ENCODE results near the gene WDR43. TPM values are rescaled to one million over a fixed set of nuclear protein-coding genes. Genes with fewer than 3 reads are reported as not detected.
A peak's percentile ranks its signal among the peaks of the same experiment; 100 is the strongest.

WDR43 gene
- total and polyA plus RNA-seq, 8 donors, result 30.5 to 46.6 (median 45.0) TPM

GRCh38 chr2:28895189-28895893 lies 874 bp downstream of the WDR43 start:
- intact Hi-C loops (cut with DNase I), result no loop called here
- Histone ChIP-seq H3K4me3 (peak overlapping the region; percentile 90 to 99), H3K4me1 (peaks cover 9 to 44% of the 10 kb centered on the region in 2 donors), H3K9me3 (no peaks in the 10 kb centered on the region), H3K27me3 (no peaks in the 10 kb centered on the region), H3K27ac (peak overlapping the region; percentile 57 to 82), H3K36me3 (no peaks in the 10 kb centered on the region)
- no peak for TF ChIP-seq CTCF (IDR thresholded peaks at IDR 0.05)
- peak; percentile 13 for ATAC-seq
- DNase-seq, result peak in 3 of 4 donors; percentile 14 to 53 (median 17)

GRCh38 chr2:28896906-28897305 lies 2.4 kb downstream of the WDR43 start:
- intact Hi-C loops (cut with DNase I), result no loop called here

GRCh38 chr2:28898048-28898447 lies 3.6 kb downstream of the WDR43 start:
- Histone ChIP-seq H3K4me3 (no peak overlapping the region), H3K27me3 (no peaks in the 10 kb centered on the region), H3K4me1 (peaks cover 9 to 47% of the 10 kb centered on the region in 2 donors), H3K9me3 (no peaks in the 10 kb centered on the region), H3K27ac (no peak overlapping the region), H3K36me3 (peaks cover 0 to 11% of the 10 kb centered on the region in 2 donors)
- no peak for TF ChIP-seq CTCF (IDR thresholded peaks at IDR 0.05)
- ATAC-seq (no peak), DNase-seq (no peak)
- intact Hi-C loops (cut with DNase I), result no loop called here

More at GRCh38 chr2:28896906-28897305, 2.4 kb downstream of the WDR43 start:
- Histone ChIP-seq H3K27ac (no peak overlapping the region), H3K9me3 (no peaks in the 10 kb centered on the region), H3K36me3 (peaks cover 0 to under 1% of the 10 kb centered on the region in 2 donors), H3K4me3 (peak overlapping the region in 1 of 2 donors; percentile 90), H3K4me1 (peaks cover 9 to 47% of the 10 kb centered on the region in 2 donors), H3K27me3 (no peaks in the 10 kb centered on the region)
- DNase-seq (no peak), ATAC-seq (no peak)
- no peak for TF ChIP-seq CTCF (IDR thresholded peaks at IDR 0.05)

GRCh38 chr2:28901202-28901601 lies 6.7 kb downstream of the WDR43 start:
- Histone ChIP-seq H3K9me3 (no peaks in the 10 kb centered on the region), H3K27ac (no peak overlapping the region), H3K4me3 (no peak overlapping the region), H3K36me3 (peaks cover 0 to 25% of the 10 kb centered on the region in 2 donors), H3K4me1 (peaks cover 3 to 43% of the 10 kb centered on the region in 2 donors), H3K27me3 (no peaks in the 10 kb centered on the region)
- ATAC-seq (no peak), DNase-seq (no peak)
- no peak for TF ChIP-seq CTCF (IDR thresholded peaks at IDR 0.05)
- intact Hi-C loops (cut with DNase I), result no loop called here

- peaks cover 0 to 36% of the 10 kb centered on the region in 2 donors for H3K4me1 ChIP-seq
- H3K9me3 ChIP-seq, result no peaks in the 10 kb centered on the region
- H3K27me3 ChIP-seq, result no peaks in the 10 kb centered on the region
- DNase-seq, result no peak
- ATAC-seq, result no peak
- H3K4me3 ChIP-seq, result no peak overlapping the region
- TF ChIP-seq CTCF (IDR thresholded peaks at IDR 0.05), result no peak
- no peak overlapping the region for H3K27ac ChIP-seq
- H3K36me3 ChIP-seq, result peaks cover 0 to 31% of the 10 kb centered on the region in 2 donors
- intact Hi-C loops (cut with DNase I), result no loop called here
These were observed 7.4 kb downstream of the WDR43 start for GRCh38 chr2:28901841-28902240.

All from left lung (tissue), 10 donors.